OCI-M1 (cell line): Measurements from ENCODE around the gene EVL.
A peak's percentile ranks its signal among the peaks of the same experiment; 100 is the strongest.

Experiments
- DNase-seq: peaks from one replicate; lab custom pipeline; 2025; lab: John Stamatoyannopoulos, UW

EVL gene

GRCh38 chr14:100084591-100084990 is 19.4 kb downstream of the EVL start:
- DNase-seq, result no peak

- DNase-seq, result no peak
These were observed 20.2 kb downstream of the EVL start for GRCh38 chr14:100085462-100085861.

- no peak for DNase-seq
These were observed 21.1 kb downstream of the EVL start for GRCh38 chr14:100086361-100086760.

GRCh38 chr14:100088226-100088625 is 23.0 kb downstream of the EVL start:
- DNase-seq, result no peak

- DNase-seq, result no peak
These were observed 26.2 kb downstream of the EVL start for GRCh38 chr14:100091386-100091785.

GRCh38 chr14:100092832-100093231 is 27.6 kb downstream of the EVL start:
- no peak for DNase-seq

- no peak for DNase-seq
These were observed 28.1 kb downstream of the EVL start for GRCh38 chr14:100093319-100093718.

GRCh38 chr14:100096656-100097055 is 31.4 kb downstream of the EVL start:
- DNase-seq, result no peak

- DNase-seq, result no peak
These were observed 32.9 kb downstream of the EVL start for GRCh38 chr14:100098171-100098570.

GRCh38 chr14:100100032-100100703 is 34.9 kb downstream of the EVL start:
- DNase-seq, result no peak

- DNase-seq, result no peak
These were observed 37.0 kb downstream of the EVL start for GRCh38 chr14:100102156-100102785.

- DNase-seq, result no peak
These were observed 38.2 kb downstream of the EVL start for GRCh38 chr14:100103250-100104005.

- DNase-seq, result no peak
These were observed 38.8 kb downstream of the EVL start for GRCh38 chr14:100104006-100104352.

GRCh38 chr14:100104523-100105300 is 39.5 kb downstream of the EVL start:
- DNase-seq, result no peak

GRCh38 chr14:100105357-100106169 is 40.3 kb downstream of the EVL start:
- DNase-seq, result no peak

- no peak for DNase-seq
These were observed 41.3 kb downstream of the EVL start for GRCh38 chr14:100106250-100107112.

- DNase-seq, result no peak
These were observed 42.0 kb downstream of the EVL start for GRCh38 chr14:100107236-100107635.

GRCh38 chr14:100108042-100108825 is 43.0 kb downstream of the EVL start:
- DNase-seq, result peak; percentile 76

GRCh38 chr14:100108840-100109593 is 43.8 kb downstream of the EVL start:
- DNase-seq, result no peak
